Hematopoietic multipotent progenitor cell (in vitro differentiated cells): ENCODE results near the gene MS4A4E. TPM values are rescaled to one million over a fixed set of nuclear protein-coding genes. Genes with fewer than 3 reads are reported as not detected.
"Not testable (repeated sequence)": the region's sequence is repeated elsewhere in the genome, so short reads cannot be mapped to it uniquely, and the experiment has no call there.

Experiments
- DNase-seq, 3 donors: peaks; one replicate each; pipeline ENCODE4 v3.0.0-alpha.2; 2011 to 2015; ENCODE audit warnings: low read depth in 2 of 3, low spot score in 2 of 3
- total RNA-seq: library from RNA; depleted of rRNA; stranded (reverse); fragments of >200 nt; gene quantifications from one replicate; pipeline ENCODE4 v1.2.3, GENCODE V29; 2012

MS4A4E gene
- total RNA-seq, 1 donor, result 0.54 TPM

- DNase-seq, result no peak
Observed at GRCh38 chr11:60222141-60222540, 20.8 kb downstream of the MS4A4E start.

- no peak for DNase-seq
Observed at GRCh38 chr11:60221692-60222091, 21.2 kb downstream of the MS4A4E start.

DNA sequence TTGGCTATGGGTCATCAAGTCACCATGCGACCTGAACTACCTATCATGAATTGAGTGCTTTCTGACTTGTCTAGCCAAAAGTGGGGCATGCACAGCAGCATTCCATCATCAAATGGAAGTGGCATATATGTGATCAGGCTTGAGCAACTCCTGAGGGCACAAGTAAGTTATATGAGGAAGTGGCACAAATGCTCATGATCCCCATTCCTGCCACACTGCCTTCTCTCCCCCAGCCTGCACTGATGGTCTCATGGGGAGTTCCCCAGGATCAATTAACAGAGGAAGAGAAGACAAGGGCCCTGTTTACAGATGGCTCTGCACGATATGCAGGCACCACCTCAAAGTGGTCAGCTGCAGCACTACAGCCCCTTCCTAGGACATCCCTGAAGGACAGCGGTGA is 21.8 kb downstream of the MS4A4E start:
- DNase-seq, result no peak

- no peak for DNase-seq
Observed at GRCh38 chr11:60214386-60214785, 28.6 kb downstream of the MS4A4E start.

DNA sequence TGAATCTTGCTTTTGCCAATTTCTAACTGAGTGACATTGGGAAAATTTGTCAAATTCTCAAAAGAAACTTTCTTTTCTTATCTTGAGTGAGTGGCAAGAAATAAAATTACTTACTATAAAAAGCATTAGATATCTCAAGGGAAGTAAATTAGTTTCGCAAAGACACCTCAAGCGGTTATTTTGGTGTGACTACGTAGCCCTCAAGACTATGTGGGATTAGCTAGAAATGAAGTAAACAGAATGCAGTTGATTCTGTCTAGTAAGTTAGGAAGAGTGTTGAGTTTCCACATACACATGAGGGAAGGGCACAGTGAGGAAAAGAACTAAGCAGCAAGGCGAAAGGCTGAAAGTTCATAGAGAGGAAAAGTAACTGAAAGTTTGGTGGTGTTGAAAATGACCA is 31.7 kb downstream of the MS4A4E start:
- DNase-seq, result no peak

- no peak for DNase-seq
Observed at GRCh38 chr11:60209977-60210376, 33.0 kb downstream of the MS4A4E start.

GRCh38 chr11:60208951-60209350 is 34.0 kb downstream of the MS4A4E start:
- DNase-seq, result no peak

DNA sequence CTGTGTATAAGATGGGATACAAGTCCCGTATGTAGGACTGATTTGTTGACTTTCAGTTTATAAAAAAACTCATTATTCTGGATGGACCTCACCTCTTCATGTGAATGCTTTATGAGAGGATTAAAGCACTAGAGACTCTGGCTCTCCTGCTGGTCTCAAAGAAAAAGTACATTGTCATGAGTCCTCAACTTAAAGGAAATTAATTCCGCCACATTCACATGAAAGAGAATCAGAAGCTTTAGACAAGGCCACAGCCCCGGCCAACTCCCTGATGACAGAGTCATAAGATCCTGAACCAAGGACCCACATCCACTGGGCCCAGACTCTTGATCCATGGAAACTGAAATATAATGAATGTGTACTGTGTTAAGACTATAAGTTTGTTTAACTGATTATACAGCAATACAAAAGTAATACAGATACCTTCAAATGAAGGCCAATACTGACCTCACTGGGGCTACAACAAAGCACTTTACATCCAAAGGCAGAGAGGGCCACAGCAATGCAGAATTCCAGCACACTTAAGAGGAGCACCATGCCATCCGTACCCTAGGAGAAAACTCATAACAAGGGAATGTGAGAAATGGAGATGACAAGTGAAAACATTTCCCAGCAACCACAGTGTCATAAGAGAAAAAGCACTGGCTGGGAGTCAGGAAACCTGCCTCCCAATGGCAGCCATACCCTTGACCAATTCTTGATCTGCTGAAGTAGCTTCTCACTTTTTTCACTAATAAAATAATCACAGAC is 34.6 kb downstream of the MS4A4E start:
- no peak for DNase-seq

GRCh38 chr11:60206616-60207015 is 36.3 kb downstream of the MS4A4E start:
- DNase-seq, result no peak

GRCh38 chr11:60204922-60205321 is 38.0 kb downstream of the MS4A4E start:
- DNase-seq, result no peak

DNA sequence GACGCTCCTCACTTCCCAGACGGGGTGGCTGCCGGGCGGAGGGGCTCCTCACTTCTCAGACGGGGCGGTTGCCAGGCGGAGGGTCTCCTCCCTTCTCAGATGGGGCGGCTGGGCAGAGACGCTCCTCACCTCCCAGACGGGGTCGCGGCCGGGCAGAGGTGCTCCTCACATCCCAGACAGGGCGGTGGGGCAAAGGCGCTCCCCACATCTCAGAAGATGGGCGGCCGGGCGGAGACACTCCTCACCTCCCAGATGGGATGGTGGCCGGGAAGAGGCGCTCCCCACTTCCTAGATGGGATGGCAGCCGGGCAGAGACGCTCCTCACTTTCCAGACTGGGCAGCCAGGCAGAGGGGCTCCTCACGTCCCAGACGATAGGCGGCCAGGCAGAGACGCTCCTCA is 41.6 kb downstream of the MS4A4E start:
- not testable (repeated sequence) for DNase-seq

- no peak for DNase-seq
Observed at GRCh38 chr11:60197442-60197841, 45.5 kb downstream of the MS4A4E start.

GRCh38 chr11:60195923-60196368 is 47.0 kb downstream of the MS4A4E start:
- DNase-seq, result no peak

DNA sequence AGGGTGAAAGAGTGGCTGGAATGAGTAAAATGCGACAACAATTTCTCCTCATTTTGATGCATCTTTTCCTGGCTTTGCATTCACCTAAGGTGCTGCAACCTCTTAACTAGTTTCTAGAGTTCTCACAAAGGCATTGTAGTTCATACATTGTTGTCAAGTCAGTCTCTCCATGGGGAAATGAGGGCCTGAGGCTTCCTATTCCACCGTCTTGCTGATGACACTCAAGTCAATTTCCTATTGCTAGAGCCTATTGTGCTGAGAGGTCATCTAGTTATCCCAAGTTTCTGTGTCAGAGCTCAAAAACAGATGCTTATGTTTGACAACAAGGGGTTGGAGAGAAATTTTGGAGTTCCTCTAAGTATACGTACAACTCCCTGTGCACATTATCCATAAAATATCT is 48.4 kb downstream of the MS4A4E start:
- DNase-seq, result no peak

DNA sequence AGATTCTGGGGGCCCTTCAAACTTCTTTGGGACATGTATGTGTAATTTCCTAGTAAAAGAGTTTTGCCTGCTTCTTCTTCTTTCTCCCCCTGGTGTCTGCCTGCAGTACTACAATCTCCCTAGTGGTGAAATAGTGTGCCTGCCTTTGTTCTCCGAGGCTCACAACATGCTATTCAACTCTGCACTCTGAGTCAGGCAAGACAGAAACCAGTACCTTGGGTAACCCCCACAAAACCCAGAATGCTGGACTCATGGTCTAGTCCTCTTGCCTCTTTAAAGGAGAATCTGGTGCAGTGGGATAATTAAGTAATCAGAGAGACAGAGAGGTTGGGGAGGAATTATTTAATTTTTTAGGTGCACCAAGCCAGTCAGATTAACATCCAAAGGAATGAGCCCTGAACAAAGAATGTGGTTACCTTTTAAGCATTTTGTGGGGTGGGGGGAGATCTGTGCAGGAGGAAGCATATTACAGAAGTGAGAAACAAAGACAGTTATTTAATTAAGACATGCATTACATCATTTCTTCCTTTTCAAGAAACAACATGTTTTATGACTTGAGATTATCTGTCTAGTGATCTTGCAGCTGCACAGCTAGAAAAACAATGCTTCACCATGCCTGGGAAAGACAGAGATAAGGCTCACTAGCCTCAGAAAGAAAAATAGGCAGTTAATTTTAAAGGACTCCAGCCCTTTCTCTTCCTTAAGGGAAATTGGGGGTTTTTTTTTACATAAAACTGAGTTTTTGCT is 49.1 kb downstream of the MS4A4E start:
- peak; percentile 11 to 87 (median 42) for DNase-seq

- not testable (repeated sequence) for DNase-seq
Observed at GRCh38 chr11:60192564-60192963, 50.4 kb downstream of the MS4A4E start.

DNA sequence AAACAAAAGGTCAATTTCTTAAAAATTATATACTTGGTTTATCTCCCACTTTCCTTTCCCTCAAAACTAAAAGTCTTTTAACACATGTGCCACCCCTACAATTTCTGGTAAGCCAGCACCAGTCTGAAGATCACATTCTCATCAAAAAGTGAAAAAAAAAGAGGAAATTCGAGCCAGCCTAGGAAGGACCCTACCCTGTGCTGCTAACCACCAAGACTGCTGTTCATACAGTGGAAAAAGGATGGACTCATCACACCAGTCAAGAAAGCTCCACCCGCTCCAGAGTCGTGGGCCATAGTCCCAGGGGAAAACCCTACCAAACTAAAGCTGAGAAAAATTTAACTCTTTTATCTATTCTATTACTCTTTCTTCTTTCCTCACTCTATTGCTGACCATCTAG is 54.5 kb downstream of the MS4A4E start:
- peak in 2 of 3 donors; percentile 19 to 65 for DNase-seq

- not testable (repeated sequence) for DNase-seq
Observed at GRCh38 chr11:60186128-60186527, 56.8 kb downstream of the MS4A4E start.

DNA sequence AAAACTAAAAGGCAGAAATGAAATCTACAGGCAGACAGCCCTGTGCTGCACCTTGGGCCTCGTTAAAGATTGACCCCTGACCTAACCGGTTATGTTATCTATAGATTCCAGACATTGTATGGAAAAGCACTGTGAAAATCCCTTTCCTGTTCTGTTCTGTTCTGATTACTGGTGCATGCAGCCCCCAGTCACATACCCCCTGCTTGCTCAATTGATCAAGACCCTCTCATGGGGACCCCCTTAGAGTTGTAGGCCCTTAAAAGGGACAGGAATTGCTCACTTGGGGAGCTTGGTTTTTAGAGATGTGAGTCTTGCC is 57.5 kb downstream of the MS4A4E start:
- not testable (repeated sequence) for DNase-seq

GRCh38 chr11:60184824-60185511 is 58.0 kb downstream of the MS4A4E start:
- DNase-seq, result peak in 1 of 3 donors; percentile 13

- DNase-seq, result no peak
Observed at GRCh38 chr11:60183591-60184205, 59.2 kb downstream of the MS4A4E start.
